SK-N-SH treated with all-trans-retinoic acid at 6 μM for 48 hours (cell line): Measurements from ENCODE around the gene RAF1.
"Not testable (repeated sequence)": the region's sequence is repeated elsewhere in the genome, so short reads cannot be mapped to it uniquely, and the experiment has no call there.

Source experiments
- ATAC-seq: fragments of 200-7000 bp; cut with Tn5 transposase; 3 replicates; pipeline ENCODE4 v1.9.1; 2020; ENCODE audit warnings: mild to moderate bottlenecking, moderate library complexity
- CREB5 ChIP-seq: fragments of 250-450 bp; sonication (Bioruptor Pico); IDR thresholded peaks from 2 replicates; pipeline ENCODE4 v1.5.1; 2020; ENCODE audit warnings: low read depth, mild to moderate bottlenecking, moderate library complexity
- CSDC2 ChIP-seq: fragments of 250-450 bp; sonication (Bioruptor Pico); IDR thresholded peaks from 2 replicates; pipeline ENCODE4 v1.5.0; 2020; ENCODE audit warnings: mild to moderate bottlenecking, moderate library complexity
- ESRRG ChIP-seq: fragments of 250-450 bp; sonication (Bioruptor Pico); IDR thresholded peaks from 2 replicates; pipeline ENCODE4 v1.6.1; 2021; ENCODE audit warnings: mild to moderate bottlenecking
- ISL1 ChIP-seq: fragments of 250-450 bp; sonication (Bioruptor Pico); IDR thresholded peaks from 2 replicates; pipeline ENCODE4 v2.1.2; 2022; ENCODE audit warnings: mild to moderate bottlenecking, moderate library complexity
- OSR1 ChIP-seq: fragments of 250-450 bp; sonication (Bioruptor Pico); IDR thresholded peaks from 2 replicates; pipeline ENCODE4 v1.8.0; 2022; ENCODE audit warnings: moderate library complexity, mild to moderate bottlenecking, inconsistent platforms
- PATZ1 ChIP-seq: fragments of 250-450 bp; sonication (Bioruptor Pico); IDR thresholded peaks from 2 replicates; pipeline ENCODE4 v1.8.0; 2020; ENCODE audit warnings: mild to moderate bottlenecking, moderate library complexity, borderline replicate concordance
- POU6F1 ChIP-seq: fragments of 250-450 bp; sonication (Bioruptor Pico); IDR thresholded peaks from 2 replicates; pipeline ENCODE4 v1.8.0; 2021; ENCODE audit warnings: low read depth, mild to moderate bottlenecking, moderate library complexity, borderline replicate concordance
- PPARA ChIP-seq: fragments of 250-450 bp; sonication (Bioruptor Pico); IDR thresholded peaks from 2 replicates; pipeline ENCODE4 v1.5.0; 2020; ENCODE audit warnings: mild to moderate bottlenecking, borderline replicate concordance
- RARB ChIP-seq: fragments of 250-450 bp; sonication (Bioruptor Pico); IDR thresholded peaks from 2 replicates; pipeline ENCODE4 v1.8.0; 2021; ENCODE audit warnings: mild to moderate bottlenecking, moderate library complexity
- SNAI2 ChIP-seq: fragments of 250-450 bp; sonication (Bioruptor Pico); IDR thresholded peaks from 2 replicates; pipeline ENCODE4 v1.5.0; 2020; ENCODE audit warnings: mild to moderate bottlenecking, moderate library complexity
- TSHZ2 ChIP-seq: fragments of 250-450 bp; sonication (Bioruptor Pico); IDR thresholded peaks from 2 replicates; pipeline ENCODE4 v1.5.0; 2020; ENCODE audit warnings: mild to moderate bottlenecking, moderate library complexity
- ZC3H10 ChIP-seq: fragments of 250-450 bp; sonication (Bioruptor Pico); IDR thresholded peaks from 2 replicates; pipeline ENCODE4 v1.5.1; 2021; ENCODE audit warnings: mild to moderate bottlenecking, moderate library complexity
- ZFP30 ChIP-seq: fragments of 450-650 bp; formaldehyde crosslinking; IDR thresholded peaks from 2 replicates; pipeline ENCODE4 v1.5.0; 2022; ENCODE audit warnings: mild to moderate bottlenecking, moderate library complexity
- ZNF565 ChIP-seq: fragments of 450-650 bp; formaldehyde crosslinking; conservative IDR thresholded peaks from 2 replicates; pipeline ENCODE4 v1.5.0; 2020; ENCODE audit warnings: low read depth, mild to moderate bottlenecking, moderate library complexity
- ZNF70 ChIP-seq: fragments of 450-650 bp; formaldehyde crosslinking; IDR thresholded peaks from 2 replicates; pipeline ENCODE4 v1.5.0; 2020; ENCODE audit warnings: mild to moderate bottlenecking, moderate library complexity
- ZNF8 ChIP-seq: fragments of 450-650 bp; formaldehyde crosslinking; IDR thresholded peaks from 2 replicates; pipeline ENCODE4 v1.5.0; 2020; ENCODE audit warnings: mild to moderate bottlenecking, moderate library complexity

The RAF1 gene

DNA sequence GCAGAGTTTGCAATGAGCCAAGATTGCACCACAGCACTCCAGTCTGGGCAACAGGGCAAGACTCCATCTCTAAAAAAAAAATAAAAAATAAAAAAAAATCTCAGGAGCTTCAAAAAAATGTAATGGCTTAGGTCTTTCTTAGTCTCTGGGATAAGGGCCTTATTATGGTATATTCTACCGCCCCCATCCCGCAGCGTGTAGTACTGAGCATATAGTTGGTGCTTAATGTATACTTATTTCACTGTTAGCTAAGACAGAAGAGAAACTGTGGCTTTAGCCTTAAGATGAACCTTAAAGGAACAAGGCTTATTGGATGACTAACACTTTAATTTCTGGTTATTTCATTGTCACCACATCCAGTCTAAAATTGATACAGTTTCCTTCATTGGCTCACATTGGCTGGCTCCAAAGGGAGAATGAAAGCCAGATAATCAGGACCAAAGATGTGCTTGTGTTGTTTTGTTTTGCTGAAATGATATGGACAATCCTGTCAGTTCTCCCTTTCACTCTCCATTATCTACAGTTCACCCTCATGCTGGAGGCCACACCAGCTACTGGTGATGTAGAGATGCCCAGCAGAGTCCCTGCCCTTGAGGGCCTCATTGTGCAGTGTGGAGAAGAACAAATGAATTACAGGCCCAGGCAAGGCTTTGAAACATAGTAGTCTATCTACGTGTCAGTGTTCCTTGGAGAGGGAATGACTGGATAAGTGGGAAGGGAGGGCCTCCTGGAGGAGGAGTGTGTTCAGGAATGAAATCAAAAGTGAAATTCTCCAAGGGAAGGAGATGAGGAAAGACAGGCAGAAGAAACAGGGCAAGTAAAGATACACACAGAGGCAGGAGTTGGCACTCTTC lies 17.4 kb upstream of the RAF1 start:
- no peak for TF ChIP-seq PPARA (CRISPR knock-in tag)
- no peak for ATAC-seq

DNA sequence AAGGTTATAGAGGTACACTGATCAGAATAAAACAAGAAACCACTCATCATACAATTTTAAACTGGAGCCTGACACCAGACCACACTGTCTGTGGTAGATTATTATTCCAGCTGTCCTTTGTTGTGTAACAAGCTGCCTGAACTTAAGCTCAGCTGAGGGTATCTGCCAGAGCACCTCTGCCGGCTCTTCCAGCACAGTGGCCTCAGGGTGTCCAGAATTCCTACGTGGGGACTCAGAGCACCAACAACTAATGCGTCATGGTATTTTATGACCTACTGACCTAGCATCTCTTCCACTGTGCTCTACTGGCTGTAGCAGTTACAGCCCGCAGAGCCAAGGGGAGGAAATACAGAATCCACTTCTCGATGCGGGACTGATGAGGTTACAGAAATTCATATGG lies 15.6 kb upstream of the RAF1 start:
- TF ChIP-seq ZNF8 (CRISPR knock-in tag) (no peak), PATZ1 (CRISPR knock-in tag) (no peak), PPARA (CRISPR knock-in tag) (no peak), CREB5 (CRISPR knock-in tag) (no peak), CSDC2 (CRISPR knock-in tag) (no peak), TSHZ2 (CRISPR knock-in tag) (no peak), RARB (CRISPR knock-in tag) (no peak), ZFP30 (CRISPR knock-in tag) (no peak), ESRRG (CRISPR knock-in tag) (no peak), POU6F1 (no peak), SNAI2 (CRISPR knock-in tag) (no peak), OSR1 (CRISPR knock-in tag) (no peak), ISL1 (CRISPR knock-in tag) (no peak), ZC3H10 (no peak)
- ATAC-seq = peak; percentile 69

DNA sequence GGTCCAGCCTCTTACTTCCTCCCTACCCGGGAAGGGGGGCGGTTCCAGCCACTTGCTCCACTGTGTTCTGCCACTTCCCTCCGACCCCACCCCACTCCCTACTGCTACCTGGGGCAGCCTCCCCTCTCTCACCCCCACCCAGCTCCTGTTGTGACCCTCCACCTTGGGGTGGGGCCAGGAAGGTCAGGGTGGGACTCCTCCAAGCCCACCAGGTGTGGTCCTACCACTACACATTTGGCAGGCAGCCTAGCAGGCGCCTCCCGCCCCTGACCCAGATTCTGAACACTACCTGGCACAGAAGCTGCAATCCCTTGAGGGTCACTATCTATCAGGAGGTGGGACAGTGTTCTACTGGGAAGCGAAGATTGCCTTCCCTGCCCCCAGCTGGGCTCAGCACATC lies 13.7 kb upstream of the RAF1 start:
- ATAC-seq = no peak
- TF ChIP-seq ZNF565 (CRISPR knock-in tag) = no peak
- no peak for TF ChIP-seq ZNF70 (CRISPR knock-in tag)
- TF ChIP-seq ESRRG (CRISPR knock-in tag) = no peak
- TF ChIP-seq OSR1 (CRISPR knock-in tag) = no peak
- TF ChIP-seq PATZ1 (CRISPR knock-in tag) = no peak

- TF ChIP-seq CREB5 (CRISPR knock-in tag) (no peak), TSHZ2 (CRISPR knock-in tag) (no peak)
- no peak for ATAC-seq
Observed at GRCh38 chr3:12675115-12675810, 11.3 kb upstream of the RAF1 start.

GRCh38 chr3:12673956-12674736 lies 10.2 kb upstream of the RAF1 start:
- ATAC-seq = not testable (repeated sequence)
